HG03460 (cell line): Measurements from ENCODE around the gene CSH1.
A peak's percentile ranks its signal among the peaks of the same experiment; 100 is the strongest.
"Not testable (repeated sequence)": the region's sequence is repeated elsewhere in the genome, so short reads cannot be mapped to it uniquely, and the experiment has no call there.

Source experiments
- ATAC-seq: cut with Tn5 transposase; IDR thresholded peaks from one replicate; pipeline ENCODE4 v1.9.1; 2021; ENCODE audit not compliant: unreplicated experiment

The CSH1 gene

GRCh38 chr17:63928966-63929695 is 32.8 kb upstream of the CSH1 start:
- no peak for ATAC-seq

- no peak for ATAC-seq
These were observed 31.8 kb upstream of the CSH1 start for GRCh38 chr17:63928172-63928666.

GRCh38 chr17:63927464-63928171 is 31.2 kb upstream of the CSH1 start:
- no peak for ATAC-seq

- no peak for ATAC-seq
These were observed 29.8 kb upstream of the CSH1 start for GRCh38 chr17:63926164-63926563.

- no peak for ATAC-seq
These were observed 29.2 kb upstream of the CSH1 start for GRCh38 chr17:63925615-63926014.

- ATAC-seq, result peak; percentile 37
These were observed 26.0 kb upstream of the CSH1 start for GRCh38 chr17:63922402-63922801.

GRCh38 chr17:63920779-63921178 is 24.4 kb upstream of the CSH1 start:
- ATAC-seq, result not testable (repeated sequence)

GRCh38 chr17:63920050-63920449 is 23.7 kb upstream of the CSH1 start:
- not testable (repeated sequence) for ATAC-seq

GRCh38 chr17:63919311-63919723 is 22.9 kb upstream of the CSH1 start:
- ATAC-seq, result peak; percentile 45

- ATAC-seq, result not testable (repeated sequence)
These were observed 22.5 kb upstream of the CSH1 start, which contains the start of gene GH1 for GRCh38 chr17:63918789-63919305. GH1 (minus strand) TSS chr17:63918839; CDS start chr17:63918776, 63 bp downstream.

- ATAC-seq, result no peak
These were observed 21.9 kb upstream of the CSH1 start for GRCh38 chr17:63918305-63918704.

- ATAC-seq, result no peak
These were observed 21.3 kb upstream of the CSH1 start for GRCh38 chr17:63917646-63918045.

GRCh38 chr17:63917206-63917605 is 20.8 kb upstream of the CSH1 start:
- not testable (repeated sequence) for ATAC-seq

GRCh38 chr17:63916566-63917185 is 20.3 kb upstream of the CSH1 start:
- no peak for ATAC-seq

GRCh38 chr17:63915753-63916152 is 19.4 kb upstream of the CSH1 start:
- ATAC-seq, result not testable (repeated sequence)

- ATAC-seq, result no peak
These were observed 18.1 kb upstream of the CSH1 start for GRCh38 chr17:63914471-63914870.

- ATAC-seq, result no peak
These were observed 15.3 kb upstream of the CSH1 start for GRCh38 chr17:63911657-63912100.

- ATAC-seq, result no peak
These were observed 14.8 kb upstream of the CSH1 start, which contains the start of gene CSHL1 for GRCh38 chr17:63911041-63911635. CSHL1 (minus strand) TSS chr17:63911258; CDS start chr17:63911196, 62 bp downstream.

- ATAC-seq, result no peak
These were observed 13.7 kb upstream of the CSH1 start for GRCh38 chr17:63910096-63910495.

- not testable (repeated sequence) for ATAC-seq
These were observed 13.2 kb upstream of the CSH1 start for GRCh38 chr17:63909586-63909985.
